GM12892 (cell line): Measurements from ENCODE around the gene DOCK10.

ENCODE experiments used
- POLR2A ChIP-seq: IDR thresholded peaks from 2 replicates; pipeline ENCODE4 v1.6.1; 2011; ENCODE audit warnings: low read depth, low read length, control low read depth
- POLR2AphosphoS5 ChIP-seq: IDR thresholded peaks from 2 replicates; pipeline ENCODE4 v1.6.1; 2011; ENCODE audit warnings: low read depth, low read length, control low read depth

GRCh38 chr2:224802407-224802806, 239.9 kb downstream of the DOCK10 start:
- TF ChIP-seq POLR2A (no peak), POLR2AphosphoS5 (no peak)
